ENCODE results near the gene ZNF474.

The ZNF474 gene

GRCh38 chr5:122172207-122172606 lies 42.9 kb downstream of the ZNF474 start:
- Histone ChIP-seq H3K36me3 (ENCODE audit: control insufficient read depth, insufficient read depth, low read length) (no peaks in the 10 kb centered on the region), H3K9me3 (ENCODE audit: control insufficient read depth, low read length) (no peaks in the 10 kb centered on the region), H3K4me1 (no peaks in the 10 kb centered on the region), H2AFZ (no peak overlapping the region), H3K4me3 (ENCODE audit: low read depth, low read length) (no peak overlapping the region), H3K79me2 (no peaks in the 10 kb centered on the region), H3K27ac (no peak overlapping the region), H3K27me3 (ENCODE audit: control insufficient read depth, insufficient read depth, low read length) (no peaks in the 10 kb centered on the region), H3K9ac (no peak overlapping the region), H3K4me2 (ENCODE audit: low read length) (no peak overlapping the region)
- TF ChIP-seq CTCF (IDR thresholded peaks at IDR 0.05): no peak

- H2AFZ ChIP-seq: no peak overlapping the region
- H3K4me2 ChIP-seq (ENCODE audit: low read length): no peak overlapping the region
- no peak overlapping the region for H3K4me3 ChIP-seq (ENCODE audit: low read depth, low read length)
- no peak overlapping the region for H3K27ac ChIP-seq
- no peaks in the 10 kb centered on the region for H3K36me3 ChIP-seq (ENCODE audit: control insufficient read depth, insufficient read depth, low read length)
- H3K9ac ChIP-seq: no peak overlapping the region
- no peaks in the 10 kb centered on the region for H3K9me3 ChIP-seq (ENCODE audit: control insufficient read depth, low read length)
- H3K4me1 ChIP-seq: no peaks in the 10 kb centered on the region
- H3K27me3 ChIP-seq (ENCODE audit: control insufficient read depth, insufficient read depth, low read length): no peaks in the 10 kb centered on the region
- no peaks in the 10 kb centered on the region for H3K79me2 ChIP-seq
- no peak for TF ChIP-seq CTCF (IDR thresholded peaks at IDR 0.05)
Measured at GRCh38 chr5:122173474-122174415, 44.4 kb downstream of the ZNF474 start.

GRCh38 chr5:122175091-122175490 lies 45.7 kb downstream of the ZNF474 start:
- Histone ChIP-seq H3K36me3 (ENCODE audit: control insufficient read depth, insufficient read depth, low read length) (no peaks in the 10 kb centered on the region), H3K4me2 (ENCODE audit: low read length) (no peak overlapping the region), H3K4me3 (ENCODE audit: low read depth, low read length) (no peak overlapping the region), H2AFZ (no peak overlapping the region), H3K79me2 (no peaks in the 10 kb centered on the region), H3K4me1 (no peaks in the 10 kb centered on the region), H3K9me3 (ENCODE audit: control insufficient read depth, low read length) (no peaks in the 10 kb centered on the region), H3K9ac (no peak overlapping the region), H3K27me3 (ENCODE audit: control insufficient read depth, insufficient read depth, low read length) (no peaks in the 10 kb centered on the region), H3K27ac (no peak overlapping the region)
- TF ChIP-seq CTCF (IDR thresholded peaks at IDR 0.05): no peak

- H3K27ac ChIP-seq: no peak overlapping the region
- no peaks in the 10 kb centered on the region for H3K79me2 ChIP-seq
- H3K36me3 ChIP-seq (ENCODE audit: control insufficient read depth, insufficient read depth, low read length): no peaks in the 10 kb centered on the region
- no peak for TF ChIP-seq CTCF (IDR thresholded peaks at IDR 0.05)
- H3K9me3 ChIP-seq (ENCODE audit: control insufficient read depth, low read length): no peaks in the 10 kb centered on the region
- no peaks in the 10 kb centered on the region for H3K4me1 ChIP-seq
- no peak overlapping the region for H3K4me2 ChIP-seq (ENCODE audit: low read length)
- H3K9ac ChIP-seq: no peak overlapping the region
- H3K27me3 ChIP-seq (ENCODE audit: control insufficient read depth, insufficient read depth, low read length): no peaks in the 10 kb centered on the region
- no peak overlapping the region for H3K4me3 ChIP-seq (ENCODE audit: low read depth, low read length)
- no peak overlapping the region for H2AFZ ChIP-seq
Measured at GRCh38 chr5:122175852-122176251, 46.5 kb downstream of the ZNF474 start.

- no peak for TF ChIP-seq CTCF (IDR thresholded peaks at IDR 0.05)
- Histone ChIP-seq H3K4me3 (ENCODE audit: low read depth, low read length) (no peak overlapping the region), H3K4me2 (ENCODE audit: low read length) (no peak overlapping the region), H3K9me3 (ENCODE audit: control insufficient read depth, low read length) (no peaks in the 10 kb centered on the region), H3K27ac (no peak overlapping the region), H2AFZ (no peak overlapping the region), H3K79me2 (no peaks in the 10 kb centered on the region), H3K36me3 (ENCODE audit: control insufficient read depth, insufficient read depth, low read length) (no peaks in the 10 kb centered on the region), H3K4me1 (no peaks in the 10 kb centered on the region), H3K27me3 (ENCODE audit: control insufficient read depth, insufficient read depth, low read length) (no peaks in the 10 kb centered on the region), H3K9ac (no peak overlapping the region)
Measured at GRCh38 chr5:122177161-122177560, 47.8 kb downstream of the ZNF474 start.

Measured in parathyroid adenoma (tissue), 2 donors.